ENCODE measurements around the gene FNIP2.
"Not testable (repeated sequence)": the region's sequence is repeated elsewhere in the genome, so short reads cannot be mapped to it uniquely, and the experiment has no call there.

GRCh38 chr4:158900408-158900807 is 131.6 kb downstream of the FNIP2 start:
- not testable (repeated sequence) for TF ChIP-seq KLF10 (tag by site-specific recombination; IDR thresholded peaks at IDR 0.05); ZBTB1 (tag by site-specific recombination; IDR thresholded peaks at IDR 0.05); ZNF768 (tag by site-specific recombination; IDR thresholded peaks at IDR 0.05); ZNF626 (tag by site-specific recombination; IDR thresholded peaks at IDR 0.05); ZFP3 (tag by site-specific recombination; IDR thresholded peaks at IDR 0.05; ENCODE audit: low read depth); ZBTB7A (tag by site-specific recombination; IDR thresholded peaks at IDR 0.05; ENCODE audit: low read depth); CTCF (tag by site-specific recombination; IDR thresholded peaks at IDR 0.05); ZNF138 (tag by site-specific recombination; IDR thresholded peaks at IDR 0.05; ENCODE audit: borderline replicate concordance); ZNF747 (tag by site-specific recombination; IDR thresholded peaks at IDR 0.05); BCL11B (tag by site-specific recombination; IDR thresholded peaks at IDR 0.05; ENCODE audit: low read depth)
- TF ChIP-seq, protein P1, sequence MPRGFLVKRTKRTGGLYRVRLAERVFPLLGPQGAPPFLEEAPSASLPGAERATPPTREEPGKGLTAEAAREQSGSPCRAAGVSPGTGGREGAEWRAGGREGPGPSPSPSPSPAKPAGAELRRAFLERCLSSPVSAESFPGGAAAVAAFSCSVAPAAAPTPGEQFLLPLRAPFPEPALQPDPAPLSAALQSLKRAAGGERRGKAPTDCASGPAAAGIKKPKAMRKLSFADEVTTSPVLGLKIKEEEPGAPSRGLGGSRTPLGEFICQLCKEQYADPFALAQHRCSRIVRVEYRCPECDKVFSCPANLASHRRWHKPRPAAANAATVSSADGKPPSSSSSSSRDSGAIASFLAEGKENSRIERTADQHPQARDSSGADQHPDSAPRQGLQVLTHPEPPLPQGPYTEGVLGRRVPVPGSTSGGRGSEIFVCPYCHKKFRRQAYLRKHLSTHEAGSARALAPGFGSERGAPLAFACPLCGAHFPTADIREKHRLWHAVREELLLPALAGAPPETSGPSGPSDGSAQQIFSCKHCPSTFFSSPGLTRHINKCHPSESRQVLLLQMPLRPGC (tag by site-specific recombination; IDR thresholded peaks at IDR 0.05): not testable (repeated sequence)
- TF ChIP-seq, protein P2, sequence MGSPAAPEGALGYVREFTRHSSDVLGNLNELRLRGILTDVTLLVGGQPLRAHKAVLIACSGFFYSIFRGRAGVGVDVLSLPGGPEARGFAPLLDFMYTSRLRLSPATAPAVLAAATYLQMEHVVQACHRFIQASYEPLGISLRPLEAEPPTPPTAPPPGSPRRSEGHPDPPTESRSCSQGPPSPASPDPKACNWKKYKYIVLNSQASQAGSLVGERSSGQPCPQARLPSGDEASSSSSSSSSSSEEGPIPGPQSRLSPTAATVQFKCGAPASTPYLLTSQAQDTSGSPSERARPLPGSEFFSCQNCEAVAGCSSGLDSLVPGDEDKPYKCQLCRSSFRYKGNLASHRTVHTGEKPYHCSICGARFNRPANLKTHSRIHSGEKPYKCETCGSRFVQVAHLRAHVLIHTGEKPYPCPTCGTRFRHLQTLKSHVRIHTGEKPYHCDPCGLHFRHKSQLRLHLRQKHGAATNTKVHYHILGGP (tag by site-specific recombination; IDR thresholded peaks at IDR 0.05): not testable (repeated sequence)
